Measurements from ENCODE around the gene IQCE.

DNA sequence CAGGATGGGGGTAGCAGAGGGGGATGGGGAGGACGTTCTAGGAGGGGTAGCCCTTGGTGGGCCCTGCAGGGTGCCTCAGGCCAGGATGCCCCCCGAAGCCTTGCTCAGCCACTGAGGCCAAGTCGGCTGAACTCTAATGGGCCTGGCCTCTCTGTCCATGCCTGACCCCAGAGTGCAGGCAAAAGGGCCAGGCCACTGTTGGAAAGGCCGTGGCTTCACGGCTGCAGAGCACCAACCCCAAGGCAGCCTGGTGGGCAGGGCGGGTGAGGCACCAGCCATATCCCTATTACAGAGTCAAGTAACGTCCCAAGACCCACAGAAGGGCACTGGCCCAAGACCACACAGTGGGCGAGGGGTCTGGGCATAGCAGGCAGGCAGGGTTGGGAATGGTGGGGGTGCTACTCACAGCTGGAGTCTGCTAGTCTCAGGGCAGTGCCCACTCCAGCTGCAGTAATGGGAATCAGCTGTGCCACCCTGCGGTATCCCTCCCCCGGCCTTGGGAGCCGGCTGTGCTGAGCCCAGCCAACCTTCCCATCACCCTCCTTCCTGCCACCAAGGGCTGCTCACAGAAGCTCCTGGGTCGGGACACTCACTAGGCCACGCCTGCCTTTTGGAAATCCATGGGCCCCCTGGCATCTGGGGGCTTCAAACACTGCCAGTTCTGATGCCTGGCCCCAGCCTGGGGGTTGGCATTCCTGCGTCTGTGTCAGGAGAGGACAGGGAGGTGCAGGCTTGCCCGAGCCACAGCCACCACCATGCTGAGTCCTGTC, 43.2 kb upstream of the IQCE start:
- TF ChIP-seq EZH2 (IDR thresholded peaks at IDR 0.05; ENCODE audit: low read length, missing control alignments): no peak
- TF ChIP-seq, protein P1, sequence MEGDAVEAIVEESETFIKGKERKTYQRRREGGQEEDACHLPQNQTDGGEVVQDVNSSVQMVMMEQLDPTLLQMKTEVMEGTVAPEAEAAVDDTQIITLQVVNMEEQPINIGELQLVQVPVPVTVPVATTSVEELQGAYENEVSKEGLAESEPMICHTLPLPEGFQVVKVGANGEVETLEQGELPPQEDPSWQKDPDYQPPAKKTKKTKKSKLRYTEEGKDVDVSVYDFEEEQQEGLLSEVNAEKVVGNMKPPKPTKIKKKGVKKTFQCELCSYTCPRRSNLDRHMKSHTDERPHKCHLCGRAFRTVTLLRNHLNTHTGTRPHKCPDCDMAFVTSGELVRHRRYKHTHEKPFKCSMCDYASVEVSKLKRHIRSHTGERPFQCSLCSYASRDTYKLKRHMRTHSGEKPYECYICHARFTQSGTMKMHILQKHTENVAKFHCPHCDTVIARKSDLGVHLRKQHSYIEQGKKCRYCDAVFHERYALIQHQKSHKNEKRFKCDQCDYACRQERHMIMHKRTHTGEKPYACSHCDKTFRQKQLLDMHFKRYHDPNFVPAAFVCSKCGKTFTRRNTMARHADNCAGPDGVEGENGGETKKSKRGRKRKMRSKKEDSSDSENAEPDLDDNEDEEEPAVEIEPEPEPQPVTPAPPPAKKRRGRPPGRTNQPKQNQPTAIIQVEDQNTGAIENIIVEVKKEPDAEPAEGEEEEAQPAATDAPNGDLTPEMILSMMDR (conservative IDR thresholded peaks at IDR 0.05 in 1 of 2, IDR thresholded peaks at IDR 0.05 in 1 of 2; ENCODE audit: low read depth in 1 of 2, low read length in 2 of 2): no peak
